ENCODE results near the gene ROBO3. TPM values are rescaled to one million over a fixed set of nuclear protein-coding genes. Genes with fewer than 3 reads are reported as not detected.

Gene ROBO3
- total and polyA plus RNA-seq, 2 of the 8 experiments (the other 6 are each of a cell fraction or from before 2014, with no cell fraction given): 12.1 to 24.6 TPM

DNA sequence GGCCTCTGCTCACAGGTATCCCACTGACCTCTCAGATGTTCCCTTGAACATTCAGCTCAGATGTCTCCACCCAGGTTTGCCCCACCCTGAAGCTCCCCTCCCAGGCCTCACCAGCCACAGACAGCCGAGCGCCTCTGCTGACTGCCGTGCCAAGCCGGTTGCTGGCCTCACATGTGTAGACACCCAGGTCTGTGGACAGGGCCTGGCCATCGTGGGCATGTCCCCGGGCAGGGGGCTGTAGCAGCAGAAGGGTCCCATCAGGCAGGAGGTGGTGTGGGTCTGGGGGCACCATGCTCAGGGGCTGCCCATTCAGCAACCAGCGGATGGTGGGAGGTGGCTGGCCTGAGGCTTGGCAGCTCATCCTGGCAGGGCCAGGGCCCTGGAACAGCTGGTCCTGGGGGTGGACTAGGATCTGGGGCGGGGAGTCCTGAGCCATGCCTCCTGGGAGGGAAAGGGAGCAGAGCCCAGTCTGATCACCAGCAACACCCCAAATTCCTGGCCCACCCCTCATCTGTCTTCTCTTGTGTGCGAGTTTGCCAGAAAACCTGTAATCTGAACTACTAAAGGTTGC is 31.7 kb downstream of the ROBO3 start (continued):
- TF ChIP-seq, protein P1, sequence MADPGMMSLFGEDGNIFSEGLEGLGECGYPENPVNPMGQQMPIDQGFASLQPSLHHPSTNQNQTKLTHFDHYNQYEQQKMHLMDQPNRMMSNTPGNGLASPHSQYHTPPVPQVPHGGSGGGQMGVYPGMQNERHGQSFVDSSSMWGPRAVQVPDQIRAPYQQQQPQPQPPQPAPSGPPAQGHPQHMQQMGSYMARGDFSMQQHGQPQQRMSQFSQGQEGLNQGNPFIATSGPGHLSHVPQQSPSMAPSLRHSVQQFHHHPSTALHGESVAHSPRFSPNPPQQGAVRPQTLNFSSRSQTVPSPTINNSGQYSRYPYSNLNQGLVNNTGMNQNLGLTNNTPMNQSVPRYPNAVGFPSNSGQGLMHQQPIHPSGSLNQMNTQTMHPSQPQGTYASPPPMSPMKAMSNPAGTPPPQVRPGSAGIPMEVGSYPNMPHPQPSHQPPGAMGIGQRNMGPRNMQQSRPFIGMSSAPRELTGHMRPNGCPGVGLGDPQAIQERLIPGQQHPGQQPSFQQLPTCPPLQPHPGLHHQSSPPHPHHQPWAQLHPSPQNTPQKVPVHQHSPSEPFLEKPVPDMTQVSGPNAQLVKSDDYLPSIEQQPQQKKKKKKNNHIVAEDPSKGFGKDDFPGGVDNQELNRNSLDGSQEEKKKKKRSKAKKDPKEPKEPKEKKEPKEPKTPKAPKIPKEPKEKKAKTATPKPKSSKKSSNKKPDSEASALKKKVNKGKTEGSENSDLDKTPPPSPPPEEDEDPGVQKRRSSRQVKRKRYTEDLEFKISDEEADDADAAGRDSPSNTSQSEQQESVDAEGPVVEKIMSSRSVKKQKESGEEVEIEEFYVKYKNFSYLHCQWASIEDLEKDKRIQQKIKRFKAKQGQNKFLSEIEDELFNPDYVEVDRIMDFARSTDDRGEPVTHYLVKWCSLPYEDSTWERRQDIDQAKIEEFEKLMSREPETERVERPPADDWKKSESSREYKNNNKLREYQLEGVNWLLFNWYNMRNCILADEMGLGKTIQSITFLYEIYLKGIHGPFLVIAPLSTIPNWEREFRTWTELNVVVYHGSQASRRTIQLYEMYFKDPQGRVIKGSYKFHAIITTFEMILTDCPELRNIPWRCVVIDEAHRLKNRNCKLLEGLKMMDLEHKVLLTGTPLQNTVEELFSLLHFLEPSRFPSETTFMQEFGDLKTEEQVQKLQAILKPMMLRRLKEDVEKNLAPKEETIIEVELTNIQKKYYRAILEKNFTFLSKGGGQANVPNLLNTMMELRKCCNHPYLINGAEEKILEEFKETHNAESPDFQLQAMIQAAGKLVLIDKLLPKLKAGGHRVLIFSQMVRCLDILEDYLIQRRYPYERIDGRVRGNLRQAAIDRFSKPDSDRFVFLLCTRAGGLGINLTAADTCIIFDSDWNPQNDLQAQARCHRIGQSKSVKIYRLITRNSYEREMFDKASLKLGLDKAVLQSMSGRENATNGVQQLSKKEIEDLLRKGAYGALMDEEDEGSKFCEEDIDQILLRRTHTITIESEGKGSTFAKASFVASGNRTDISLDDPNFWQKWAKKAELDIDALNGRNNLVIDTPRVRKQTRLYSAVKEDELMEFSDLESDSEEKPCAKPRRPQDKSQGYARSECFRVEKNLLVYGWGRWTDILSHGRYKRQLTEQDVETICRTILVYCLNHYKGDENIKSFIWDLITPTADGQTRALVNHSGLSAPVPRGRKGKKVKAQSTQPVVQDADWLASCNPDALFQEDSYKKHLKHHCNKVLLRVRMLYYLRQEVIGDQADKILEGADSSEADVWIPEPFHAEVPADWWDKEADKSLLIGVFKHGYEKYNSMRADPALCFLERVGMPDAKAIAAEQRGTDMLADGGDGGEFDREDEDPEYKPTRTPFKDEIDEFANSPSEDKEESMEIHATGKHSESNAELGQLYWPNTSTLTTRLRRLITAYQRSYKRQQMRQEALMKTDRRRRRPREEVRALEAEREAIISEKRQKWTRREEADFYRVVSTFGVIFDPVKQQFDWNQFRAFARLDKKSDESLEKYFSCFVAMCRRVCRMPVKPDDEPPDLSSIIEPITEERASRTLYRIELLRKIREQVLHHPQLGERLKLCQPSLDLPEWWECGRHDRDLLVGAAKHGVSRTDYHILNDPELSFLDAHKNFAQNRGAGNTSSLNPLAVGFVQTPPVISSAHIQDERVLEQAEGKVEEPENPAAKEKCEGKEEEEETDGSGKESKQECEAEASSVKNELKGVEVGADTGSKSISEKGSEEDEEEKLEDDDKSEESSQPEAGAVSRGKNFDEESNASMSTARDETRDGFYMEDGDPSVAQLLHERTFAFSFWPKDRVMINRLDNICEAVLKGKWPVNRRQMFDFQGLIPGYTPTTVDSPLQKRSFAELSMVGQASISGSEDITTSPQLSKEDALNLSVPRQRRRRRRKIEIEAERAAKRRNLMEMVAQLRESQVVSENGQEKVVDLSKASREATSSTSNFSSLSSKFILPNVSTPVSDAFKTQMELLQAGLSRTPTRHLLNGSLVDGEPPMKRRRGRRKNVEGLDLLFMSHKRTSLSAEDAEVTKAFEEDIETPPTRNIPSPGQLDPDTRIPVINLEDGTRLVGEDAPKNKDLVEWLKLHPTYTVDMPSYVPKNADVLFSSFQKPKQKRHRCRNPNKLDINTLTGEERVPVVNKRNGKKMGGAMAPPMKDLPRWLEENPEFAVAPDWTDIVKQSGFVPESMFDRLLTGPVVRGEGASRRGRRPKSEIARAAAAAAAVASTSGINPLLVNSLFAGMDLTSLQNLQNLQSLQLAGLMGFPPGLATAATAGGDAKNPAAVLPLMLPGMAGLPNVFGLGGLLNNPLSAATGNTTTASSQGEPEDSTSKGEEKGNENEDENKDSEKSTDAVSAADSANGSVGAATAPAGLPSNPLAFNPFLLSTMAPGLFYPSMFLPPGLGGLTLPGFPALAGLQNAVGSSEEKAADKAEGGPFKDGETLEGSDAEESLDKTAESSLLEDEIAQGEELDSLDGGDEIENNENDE (IDR thresholded peaks at IDR 0.05; ENCODE audit: insufficient replicate concordance, low read length): no peak
- TF ChIP-seq TEAD4 (IDR thresholded peaks at IDR 0.05; ENCODE audit: low read depth, low read length) (no peak), EZH2 (IDR thresholded peaks at IDR 0.05; ENCODE audit: low read depth, low read length, severe bottlenecking) (no peak), BACH1 (IDR thresholded peaks at IDR 0.05; ENCODE audit: low read length) (no peak)

All from H1 (cell line).